ENCODE data around the gene DDIAS. TPM values are rescaled to one million over a fixed set of nuclear protein-coding genes. Genes with fewer than 3 reads are reported as not detected.

DDIAS gene
- total RNA-seq, 1 experiment from 2014 or later: 17.1 TPM

DNA sequence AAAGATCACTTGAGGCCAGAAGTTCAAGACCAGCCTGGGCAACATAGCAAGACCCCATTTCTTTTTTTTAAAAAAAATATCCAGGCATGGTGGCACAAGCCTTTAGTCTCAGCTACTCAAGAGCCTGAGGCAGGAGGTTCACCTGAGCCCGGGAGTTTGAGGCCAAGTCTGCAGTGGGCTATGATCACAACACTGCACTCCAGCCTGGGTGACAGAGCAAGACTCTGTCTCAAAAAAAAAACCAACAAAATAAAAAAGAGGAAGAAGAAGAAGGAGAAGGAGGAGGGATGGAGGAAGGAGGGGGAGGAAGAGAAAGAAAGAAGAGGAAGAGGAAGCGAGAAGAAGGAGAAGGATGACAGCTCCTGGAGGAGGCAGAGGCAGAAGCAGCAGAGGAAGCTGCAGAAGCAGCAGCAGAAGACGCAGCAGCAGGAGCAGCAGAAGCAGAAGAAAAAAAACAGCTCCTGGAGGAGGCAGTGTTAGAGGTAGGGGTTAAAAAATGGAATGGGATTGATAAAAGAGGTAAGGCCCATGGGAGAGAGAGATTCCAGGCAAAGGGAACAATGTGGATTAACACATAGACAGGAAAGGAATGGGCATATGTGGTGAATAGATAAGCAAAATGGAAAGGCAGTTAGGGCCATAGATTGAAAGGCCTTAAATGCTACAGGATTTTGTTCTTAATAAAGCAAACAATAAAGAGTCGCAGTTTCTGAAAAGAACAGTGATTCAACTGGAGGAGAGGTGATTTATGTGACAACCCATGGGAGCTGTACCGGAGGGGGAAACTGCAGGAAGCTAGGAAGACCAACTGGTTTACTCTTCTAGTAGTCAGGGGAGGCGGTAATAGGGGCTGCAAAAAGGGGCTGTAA, 12.2 kb upstream of the DDIAS start (continued):
- TF ChIP-seq, protein P1, sequence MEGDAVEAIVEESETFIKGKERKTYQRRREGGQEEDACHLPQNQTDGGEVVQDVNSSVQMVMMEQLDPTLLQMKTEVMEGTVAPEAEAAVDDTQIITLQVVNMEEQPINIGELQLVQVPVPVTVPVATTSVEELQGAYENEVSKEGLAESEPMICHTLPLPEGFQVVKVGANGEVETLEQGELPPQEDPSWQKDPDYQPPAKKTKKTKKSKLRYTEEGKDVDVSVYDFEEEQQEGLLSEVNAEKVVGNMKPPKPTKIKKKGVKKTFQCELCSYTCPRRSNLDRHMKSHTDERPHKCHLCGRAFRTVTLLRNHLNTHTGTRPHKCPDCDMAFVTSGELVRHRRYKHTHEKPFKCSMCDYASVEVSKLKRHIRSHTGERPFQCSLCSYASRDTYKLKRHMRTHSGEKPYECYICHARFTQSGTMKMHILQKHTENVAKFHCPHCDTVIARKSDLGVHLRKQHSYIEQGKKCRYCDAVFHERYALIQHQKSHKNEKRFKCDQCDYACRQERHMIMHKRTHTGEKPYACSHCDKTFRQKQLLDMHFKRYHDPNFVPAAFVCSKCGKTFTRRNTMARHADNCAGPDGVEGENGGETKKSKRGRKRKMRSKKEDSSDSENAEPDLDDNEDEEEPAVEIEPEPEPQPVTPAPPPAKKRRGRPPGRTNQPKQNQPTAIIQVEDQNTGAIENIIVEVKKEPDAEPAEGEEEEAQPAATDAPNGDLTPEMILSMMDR (IDR thresholded peaks at IDR 0.05 in 2 of 3, conservative IDR thresholded peaks at IDR 0.05 in 1 of 3; ENCODE audit: borderline replicate concordance in 1 of 3, insufficient read depth in 1 of 3, low read depth in 2 of 3, low read length in 2 of 3): no peak
- no peak for TF ChIP-seq EZH2 (IDR thresholded peaks at IDR 0.05)
- no peak for TF ChIP-seq SP1 (IDR thresholded peaks at IDR 0.05; ENCODE audit: low read depth)
- no peak for TF ChIP-seq EGR1 (IDR thresholded peaks at IDR 0.05; ENCODE audit: low read depth)
- no peak for TF ChIP-seq EZH2phosphoT487 (IDR thresholded peaks at IDR 0.05; ENCODE audit: borderline replicate concordance)

DNA sequence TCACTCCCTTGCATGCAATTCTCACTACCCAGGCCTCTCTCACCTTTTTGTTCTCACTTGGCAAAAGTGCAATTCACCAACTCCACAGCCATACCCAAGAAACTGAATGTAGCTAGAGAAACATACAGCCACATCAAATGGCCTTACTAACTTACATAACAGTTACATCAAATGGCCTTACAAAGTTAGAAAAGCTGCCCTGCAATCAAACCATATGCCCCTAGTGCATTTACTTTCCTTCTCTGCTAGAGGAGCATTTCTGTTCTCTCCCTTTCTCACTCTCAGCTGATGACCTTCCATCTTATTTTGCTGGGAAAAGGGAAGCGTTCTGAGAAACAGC, 11.6 kb upstream of the DDIAS start:
- no peak overlapping the region for H3K4me2 ChIP-seq (ENCODE audit: low read length)
- intact Hi-C loops (cut with micrococcal nuclease): no loop called here
- 0 out of 2 replicates have a peak, but pooled peaks cover 3% of the 10 kb centered on the region for H4K20me1 ChIP-seq (ENCODE audit: insufficient read depth)
- H3K36me3 ChIP-seq (ENCODE audit: control insufficient read depth in 1 of 2, insufficient read depth in 2 of 2, low read length in 2 of 2): no peaks in the 10 kb centered on the region
- no TSS peak for BruUV-seq (replicated peaks)
- no peaks in the 10 kb centered on the region for H3K9me3 ChIP-seq (ENCODE audit: control insufficient read depth in 1 of 2, insufficient read depth in 1 of 2, low read depth in 1 of 2, low read length in 2 of 2)
- H3K27me3 ChIP-seq (ENCODE audit: insufficient read depth, low read length): no peaks in the 10 kb centered on the region; the same call in 1 of the 2 replicates
- peaks cover 5% of the 10 kb centered on the region; the same call in 1 of the 2 replicates for H3K79me2 ChIP-seq (ENCODE audit: insufficient read depth, low read length)
- RAD21 ChIA-PET (ENCODE audit: low non-redundant PET in 1 of 2, low total read pairs in 2 of 2, uncharacterized antibody in 2 of 2, unreplicated experiment in 2 of 2): no interaction called here
- ATAC-seq (no peak), DNase-seq (ENCODE audit: low read depth, low spot score) (no peak)
- no peak overlapping the region for H2AFZ ChIP-seq (ENCODE audit: low read depth, low read length, poor library complexity, severe bottlenecking)
- POLR2A ChIA-PET: no interaction called here
- H3K9ac ChIP-seq (ENCODE audit: low read length): no peak overlapping the region
- no peaks in the 10 kb centered on the region for H3K4me1 ChIP-seq (ENCODE audit: control insufficient read depth in 1 of 2, insufficient read depth in 2 of 2, low read length in 2 of 2)
- no peak overlapping the region for H3K27ac ChIP-seq (ENCODE audit: low read depth, low read length)
- TF ChIP-seq CEBPB (IDR thresholded peaks at IDR 0.05; ENCODE audit: low read depth) (no peak), CBX3 (IDR thresholded peaks at IDR 0.05; ENCODE audit: low read depth) (no peak), JUND (IDR thresholded peaks at IDR 0.05) (no peak), EZH2 (IDR thresholded peaks at IDR 0.05) (no peak), SP1 (IDR thresholded peaks at IDR 0.05; ENCODE audit: low read depth) (no peak)
- TF ChIP-seq, protein P2, sequence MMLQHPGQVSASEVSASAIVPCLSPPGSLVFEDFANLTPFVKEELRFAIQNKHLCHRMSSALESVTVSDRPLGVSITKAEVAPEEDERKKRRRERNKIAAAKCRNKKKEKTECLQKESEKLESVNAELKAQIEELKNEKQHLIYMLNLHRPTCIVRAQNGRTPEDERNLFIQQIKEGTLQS (IDR thresholded peaks at IDR 0.05): no peak
- CTCF ChIA-PET: no interaction called here
- H3K4me3 ChIP-seq (replicated peaks in 1 of 2; ENCODE audit: low read depth in 1 of 2, low read length in 2 of 2): no peak overlapping the region
- H3K9me2 ChIP-seq (ENCODE audit: insufficient read depth): no peaks in the 10 kb centered on the region

Measured in HCT116 (cell line).